Left renal pelvis (tissue), 4 donors: Measurements from ENCODE around the gene IRX3. TPM values are rescaled to one million over a fixed set of nuclear protein-coding genes. Genes with fewer than 3 reads are reported as not detected.

ENCODE experiments used
- DNase-seq, 4 donors: peaks; one replicate each; pipeline ENCODE4 v3.0.0-alpha.2; 2013; ENCODE audit warnings: low read depth in 4 of 4, low spot score in 3 of 4
- polyA plus RNA-seq, 4 donors: library from polyadenylated mRNA; unstranded; fragments of 120-200 nt; gene quantifications; one replicate each; pipeline ENCODE4 v1.2.1, GENCODE V29; 2013; ENCODE audit not compliant: insufficient read length in 4 of 4

The IRX3 gene
- polyA plus RNA-seq, 4 donors, result 8.5 to 36.8 (median 24.5) TPM

DNA sequence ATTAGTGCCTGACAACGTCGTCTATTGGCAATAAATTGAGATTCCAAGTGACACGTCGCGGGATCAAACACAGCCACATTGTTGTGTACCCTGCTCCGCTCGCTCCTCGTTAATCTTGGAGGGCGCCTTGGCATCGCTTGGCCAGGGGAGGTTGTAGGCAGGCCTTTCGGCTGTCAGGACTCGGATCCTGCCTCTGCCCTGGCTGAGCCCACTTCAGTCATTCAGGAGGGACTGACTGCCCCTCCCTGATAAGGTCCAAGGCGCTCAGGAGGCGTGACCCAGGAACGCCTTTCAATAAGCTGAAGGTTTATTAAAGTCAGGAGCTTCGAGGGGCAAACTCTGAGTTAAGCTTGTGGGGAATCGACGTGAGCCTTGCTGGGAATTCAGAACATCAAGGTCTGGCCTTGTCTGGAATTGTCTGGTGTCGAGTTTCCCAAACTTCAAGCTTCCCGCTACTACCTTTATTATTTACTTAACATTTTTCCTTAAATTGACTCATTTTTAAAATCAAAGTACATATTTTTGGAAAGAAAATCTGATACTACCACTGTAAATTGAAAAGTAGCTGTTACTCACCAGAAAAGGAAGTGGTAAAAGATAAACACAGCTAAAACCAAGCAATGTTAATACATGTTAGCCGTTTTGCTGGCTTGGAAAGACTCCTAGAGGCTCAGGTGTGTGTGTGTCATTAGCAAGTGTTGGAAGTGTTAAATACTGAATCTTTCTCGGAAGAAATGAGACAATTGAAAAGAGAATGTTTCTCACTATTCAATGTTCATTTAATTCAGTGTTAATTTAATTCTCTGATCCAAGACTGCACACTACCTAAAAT, 5.3 kb upstream of the IRX3 start:
- no peak for DNase-seq

DNA sequence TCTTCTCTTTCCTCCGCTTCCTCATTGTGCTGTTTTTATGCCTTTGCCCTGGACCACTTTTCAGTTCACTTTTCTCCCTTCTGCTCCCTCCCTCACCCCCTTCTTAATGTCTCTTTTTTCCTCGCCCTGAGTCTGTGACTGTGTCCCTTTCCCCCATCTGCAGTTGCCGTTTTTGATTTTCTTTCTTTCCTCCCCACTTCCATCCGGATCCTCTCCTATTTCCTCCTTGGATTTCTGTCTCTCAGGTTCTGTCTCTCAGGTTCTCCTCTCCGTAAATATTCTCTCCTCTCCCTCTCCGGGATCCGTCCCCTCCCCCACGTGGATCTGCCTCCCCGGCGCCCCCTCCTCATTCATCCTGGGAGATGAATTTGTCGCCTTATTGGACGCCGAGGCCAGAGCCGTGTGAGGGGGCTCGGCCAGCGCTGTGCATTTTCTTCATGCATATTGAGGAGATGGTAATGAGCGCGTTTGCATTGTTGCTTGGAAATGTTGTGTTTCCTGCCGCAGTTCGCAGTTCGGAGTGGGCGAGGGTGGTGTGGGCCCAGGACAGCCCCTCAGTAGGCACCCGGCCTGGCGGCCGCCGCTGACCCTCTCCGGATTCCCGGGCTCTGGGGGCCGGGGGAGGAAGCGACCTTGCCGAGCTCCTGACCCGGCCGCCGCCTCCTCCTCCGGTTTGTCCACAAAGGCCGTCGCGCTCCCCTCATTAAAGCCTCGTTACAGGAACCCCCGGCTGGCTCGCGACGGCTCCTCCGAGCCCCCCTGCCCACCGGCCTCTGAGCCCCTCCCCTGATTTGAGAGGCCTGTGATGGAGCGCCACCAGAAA, 4.5 kb upstream of the IRX3 start:
- no peak for DNase-seq

DNA sequence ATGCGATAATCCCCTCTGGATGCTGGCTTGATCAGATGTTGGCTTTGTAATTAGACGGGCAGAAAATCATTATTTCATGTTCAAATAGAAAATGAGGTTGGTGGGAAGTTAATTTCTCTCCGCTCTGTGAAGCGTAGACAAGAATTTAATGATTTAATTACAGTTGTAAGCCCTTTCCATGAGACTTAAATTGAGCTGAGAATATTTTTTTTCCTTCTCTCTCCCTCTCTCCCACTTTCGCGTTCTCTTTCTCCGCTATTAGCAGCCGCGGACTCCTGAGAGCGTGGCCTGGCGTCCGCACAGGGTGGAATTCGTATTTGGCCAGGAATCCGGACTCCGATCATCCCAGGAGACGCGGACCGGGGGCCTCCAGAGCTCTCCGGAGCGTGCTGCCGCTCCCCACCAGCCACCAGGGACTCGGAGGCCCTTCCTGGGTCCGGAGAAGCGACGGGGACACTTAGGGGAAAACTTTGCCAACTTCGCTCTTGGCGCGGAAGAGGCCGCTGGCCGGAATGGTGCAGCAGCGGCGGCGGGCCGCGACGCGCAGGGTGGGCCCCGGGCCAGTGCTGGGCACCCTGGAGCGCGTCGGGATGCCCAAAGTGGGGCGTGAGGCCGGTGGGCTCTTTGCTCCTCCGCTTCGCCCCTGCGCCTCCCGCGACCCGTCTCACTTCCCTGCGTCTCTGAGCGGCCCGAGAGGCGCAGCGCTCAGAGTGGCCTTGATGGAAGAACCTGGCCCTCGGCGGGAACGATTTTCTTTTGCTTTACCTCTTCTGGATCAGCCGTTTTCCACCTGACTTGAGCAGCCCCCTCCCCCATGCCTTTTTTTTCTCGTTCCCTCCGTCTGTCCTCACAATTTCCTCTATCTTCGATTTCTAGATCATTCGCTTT, 3.6 kb upstream of the IRX3 start:
- DNase-seq, result no peak

DNA sequence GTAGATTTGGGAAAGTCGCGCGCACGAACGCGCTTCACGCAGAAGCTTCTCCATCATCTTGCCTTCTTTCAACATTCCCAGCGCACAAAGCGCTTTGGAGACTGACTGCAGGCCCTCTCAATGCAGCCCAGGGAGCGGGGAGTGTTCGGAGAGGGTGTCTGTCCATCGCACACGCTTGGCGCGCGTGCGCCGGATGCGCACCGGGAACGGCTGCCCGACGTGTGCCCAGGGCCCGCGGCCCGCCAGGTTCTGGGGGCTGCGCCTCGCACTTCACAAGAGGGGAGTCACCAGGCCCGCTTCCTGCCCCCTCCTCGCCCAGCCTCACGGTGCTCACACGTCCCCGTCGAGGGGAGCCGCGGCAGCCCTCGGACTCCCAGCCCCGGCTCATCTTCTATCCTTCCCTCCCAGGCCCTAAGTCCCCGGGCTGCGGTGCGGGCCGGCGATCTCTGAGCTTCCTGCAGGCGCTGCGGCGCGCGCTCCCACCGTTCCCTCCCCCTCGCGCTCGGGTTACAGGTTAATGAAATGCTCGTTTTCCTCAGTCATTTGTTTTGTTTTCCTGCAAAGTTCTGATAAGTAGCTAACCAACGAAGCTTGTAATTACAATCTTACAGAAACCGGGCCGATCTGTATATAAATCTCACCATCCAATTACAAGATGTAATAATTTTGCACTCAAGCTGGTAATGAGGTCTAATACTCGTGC, 2.8 kb upstream of the IRX3 start:
- DNase-seq, result peak in 1 of 4 donors; percentile 68

DNA sequence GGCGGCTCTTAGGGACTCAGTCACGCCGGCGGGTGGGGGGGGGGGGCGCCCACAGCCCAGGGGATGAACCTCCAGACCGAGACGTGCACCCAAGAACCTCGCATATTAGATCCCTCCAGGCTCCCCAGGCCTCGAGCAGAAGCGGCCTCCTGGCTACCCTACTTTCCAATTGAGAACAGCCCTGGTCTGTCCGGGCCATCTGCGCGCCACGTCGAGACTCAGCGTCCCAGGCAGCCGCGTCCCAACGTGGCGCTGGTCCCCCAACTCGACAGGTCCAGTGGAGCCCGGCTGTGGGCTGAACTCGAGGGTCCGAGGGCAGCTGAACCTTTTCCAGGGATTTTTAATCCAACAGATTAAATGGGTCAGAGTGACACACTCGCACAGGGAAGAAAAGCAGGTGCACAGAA, 2.3 kb upstream of the IRX3 start:
- DNase-seq, result no peak

DNA sequence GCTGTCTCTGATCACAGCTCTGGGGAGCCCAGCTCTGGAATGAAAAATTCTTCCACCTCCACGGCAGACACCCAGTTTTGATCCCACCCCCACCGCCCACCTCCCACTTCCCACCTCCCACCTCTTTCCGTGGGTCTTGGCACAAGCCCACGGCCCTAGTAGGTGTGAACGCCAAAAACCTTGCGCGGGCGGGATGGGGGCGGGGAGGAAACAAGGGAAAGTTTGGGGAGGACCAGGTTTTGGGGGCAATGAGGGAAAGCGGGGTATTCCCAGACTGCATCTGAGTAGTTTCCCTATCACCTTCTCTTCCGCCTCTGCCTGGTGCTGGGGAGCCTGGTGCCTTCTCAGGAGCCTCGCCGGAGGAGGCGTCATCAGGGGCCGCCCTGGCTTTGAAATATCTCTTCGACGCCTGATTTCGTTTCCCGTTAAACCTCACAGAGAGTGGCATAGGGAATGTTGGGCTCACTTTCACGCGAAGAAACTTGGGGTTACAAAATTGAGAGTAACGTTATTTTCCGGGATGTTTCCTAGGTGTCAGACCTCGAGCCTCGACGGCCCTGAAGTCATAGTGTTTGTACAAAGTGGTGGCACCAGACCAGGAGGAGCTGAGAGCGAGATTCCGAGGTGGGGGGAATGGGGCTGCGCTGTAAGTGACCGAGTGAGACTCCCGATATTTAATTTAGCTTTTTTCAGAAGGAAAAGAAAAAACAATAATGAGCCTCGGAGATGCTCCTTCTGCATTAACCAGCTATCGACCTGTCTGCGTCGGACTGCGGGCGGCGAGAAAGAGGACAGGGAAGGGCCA, 1.6 kb upstream of the IRX3 start:
- no peak for DNase-seq

DNA sequence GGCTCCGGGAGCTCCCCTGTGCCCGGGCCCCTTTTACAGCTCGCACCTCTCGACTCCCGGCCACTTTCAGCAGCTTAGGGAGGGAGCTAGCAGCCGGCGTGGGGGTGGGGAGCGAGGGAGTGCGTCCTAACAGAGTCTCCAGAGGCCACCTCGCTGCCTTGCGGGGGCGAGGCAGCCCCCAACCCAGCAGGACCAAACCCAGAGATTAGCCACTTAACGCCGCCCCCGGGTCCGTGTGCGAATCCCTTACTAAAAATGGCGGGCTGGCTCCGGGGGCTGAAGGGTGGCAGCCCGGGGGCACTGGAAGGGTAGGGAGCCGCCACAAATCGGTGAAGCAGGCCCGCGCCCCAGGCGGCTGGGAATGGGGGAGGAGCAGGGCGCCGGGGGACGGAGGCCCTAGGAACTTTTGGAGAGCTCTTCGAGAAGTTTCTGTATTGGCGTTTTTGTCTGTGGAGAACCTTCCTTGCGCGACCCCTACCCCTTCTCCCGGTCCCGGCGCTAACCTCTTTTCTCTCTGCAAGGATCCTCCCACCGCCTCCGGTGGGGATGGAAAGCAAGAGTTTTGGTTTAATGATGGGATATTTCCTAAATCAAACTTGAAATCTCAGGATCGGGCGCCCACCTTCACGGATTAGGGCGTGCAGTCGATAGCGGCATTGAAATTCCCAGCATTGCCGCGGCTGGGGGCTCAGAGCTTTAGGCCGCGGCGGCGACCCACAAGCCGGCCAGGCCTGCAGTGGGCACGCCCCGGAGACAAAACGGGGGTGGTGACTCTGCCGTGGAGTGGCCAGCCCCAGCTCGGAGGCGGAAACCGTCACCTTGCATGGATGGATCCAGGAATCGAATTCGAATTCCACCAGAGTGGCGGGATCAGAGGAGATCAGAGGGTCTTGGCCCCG, 793 bp upstream of the IRX3 start:
- no peak for DNase-seq

DNA sequence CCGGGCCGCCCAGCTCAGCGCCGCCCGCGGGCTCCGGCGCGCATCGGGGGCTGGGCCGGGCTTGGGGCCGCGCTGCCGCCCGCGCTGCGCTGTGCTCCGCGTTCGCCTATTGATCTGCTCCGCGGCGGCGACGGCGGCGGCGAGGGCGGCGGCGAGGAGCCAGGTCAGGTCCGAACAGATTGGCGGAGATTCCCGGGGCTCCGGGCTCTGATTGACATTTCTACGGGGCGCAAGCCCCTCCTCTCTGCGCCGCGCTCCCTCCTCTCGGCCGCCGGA, 559 bp downstream of the IRX3 start:
- no peak for DNase-seq

DNA sequence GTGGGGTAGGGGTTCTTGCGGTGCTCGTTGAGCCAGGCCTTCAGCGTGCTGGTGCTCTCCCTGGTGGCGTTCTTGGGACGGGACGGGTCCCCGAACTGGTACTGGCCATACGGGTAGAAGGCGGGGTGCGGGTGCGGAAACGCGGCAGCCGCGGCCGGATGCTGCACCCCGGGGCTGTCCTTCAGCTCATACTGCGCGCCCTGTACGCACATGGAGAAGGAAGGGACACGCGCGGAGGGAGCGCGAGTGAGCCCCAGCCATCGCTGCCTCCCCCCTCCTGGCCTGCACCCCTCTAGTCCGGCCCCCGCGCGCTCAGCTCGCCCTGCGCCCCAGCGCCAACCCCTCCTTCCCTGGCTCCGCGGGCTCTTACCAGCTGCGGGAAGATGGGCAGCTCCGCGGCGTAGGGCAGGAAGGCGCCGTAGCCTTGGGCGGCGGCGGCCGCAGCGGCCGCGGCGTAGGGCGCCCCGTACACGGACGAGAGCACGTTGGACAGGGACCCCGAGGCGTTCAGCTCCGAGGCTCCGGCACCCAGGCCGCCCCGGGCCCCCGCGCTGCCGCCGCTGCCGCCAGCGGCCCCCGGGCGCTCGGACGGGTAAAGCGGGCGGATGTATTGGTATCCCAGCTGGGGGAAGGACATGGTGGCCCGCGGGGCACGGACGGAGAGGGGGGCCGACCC, 1.0 kb downstream of the IRX3 start:
- DNase-seq, result no peak

DNA sequence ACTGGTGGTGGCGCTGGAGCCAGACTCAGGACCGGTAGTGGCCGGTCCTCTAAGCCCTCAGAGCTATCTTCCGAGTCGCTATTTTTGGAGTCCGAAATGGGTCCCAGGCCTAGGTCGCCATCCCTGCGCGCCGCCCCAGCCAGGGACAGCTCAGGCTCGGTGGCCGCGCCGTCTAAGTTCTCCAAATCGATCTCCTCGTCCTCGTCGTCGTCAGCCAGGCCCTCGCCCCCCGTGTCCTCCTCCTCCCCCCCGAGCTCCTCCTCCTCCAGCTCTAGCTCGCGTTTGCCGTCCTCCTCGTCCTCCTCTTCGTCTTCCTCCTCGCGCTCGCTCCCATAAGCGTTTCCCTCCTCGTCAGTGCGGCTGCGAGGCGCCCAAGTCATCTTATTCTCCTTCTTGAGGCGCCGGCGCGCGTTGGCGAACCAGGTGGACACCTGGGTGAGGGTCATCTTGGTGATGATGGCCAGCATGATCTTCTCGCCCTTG, 1.6 kb downstream of the IRX3 start:
- DNase-seq, result no peak

DNA sequence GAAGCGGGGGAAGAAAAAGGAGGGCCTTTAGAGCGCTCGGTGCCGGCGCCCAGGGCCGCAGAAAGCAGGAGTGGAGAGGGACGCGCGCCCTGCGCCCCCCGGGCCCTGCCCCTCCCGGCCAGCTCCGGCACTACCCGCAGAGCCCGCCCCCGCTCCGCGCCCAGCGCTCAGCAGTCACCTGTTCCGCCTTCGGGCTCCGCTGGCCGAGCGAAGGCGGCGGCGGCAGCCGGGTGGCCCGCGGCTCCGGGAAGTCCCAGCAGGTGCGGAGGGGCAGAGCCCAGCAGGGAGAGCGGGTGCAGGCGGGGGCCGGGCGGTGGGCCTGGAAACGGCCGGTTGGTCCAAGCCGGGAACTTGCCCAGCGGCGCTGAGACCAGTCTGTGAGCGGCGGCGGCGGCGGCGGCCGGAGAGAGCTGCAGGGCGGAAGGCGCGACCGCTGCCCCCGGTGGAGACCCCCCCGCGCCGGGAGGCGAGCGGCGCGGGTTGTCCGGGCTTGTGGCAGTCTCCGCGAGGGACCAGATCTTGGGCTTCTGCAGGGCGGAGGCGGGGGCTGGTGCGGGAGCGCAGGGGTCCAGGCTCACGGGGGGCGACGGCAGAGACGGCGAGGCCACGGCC, 2.2 kb downstream of the IRX3 start:
- no peak for DNase-seq

DNA sequence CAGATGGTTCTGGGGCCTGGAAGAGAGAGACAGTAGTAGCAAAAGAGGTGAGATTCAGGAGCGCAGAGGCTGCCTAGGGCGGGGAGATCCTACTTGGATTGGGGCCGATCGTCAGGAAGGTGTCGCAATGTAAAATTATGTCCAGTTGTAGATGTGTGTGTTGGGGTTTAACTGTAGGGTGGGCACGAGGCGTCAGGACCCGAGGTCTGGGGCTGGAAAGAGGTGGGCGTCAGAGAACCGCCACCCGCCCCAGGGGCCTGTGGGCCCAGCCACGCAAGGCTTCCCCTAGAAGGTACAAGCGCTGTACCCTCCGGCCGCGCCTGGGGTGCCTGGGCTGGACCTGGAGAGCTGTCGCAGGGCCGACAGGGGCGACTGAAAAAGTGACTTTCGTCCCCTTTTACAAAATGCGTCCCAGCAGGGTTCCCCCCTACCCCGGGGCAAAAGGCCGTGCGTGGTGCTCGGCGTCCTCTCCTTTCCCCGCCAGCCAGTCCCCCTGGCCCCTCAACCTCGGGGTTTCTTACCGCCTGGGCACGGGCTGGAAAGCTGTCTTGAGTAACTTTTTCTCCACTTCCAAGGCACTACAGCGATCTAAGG, 2.8 kb downstream of the IRX3 start:
- no peak for DNase-seq

DNA sequence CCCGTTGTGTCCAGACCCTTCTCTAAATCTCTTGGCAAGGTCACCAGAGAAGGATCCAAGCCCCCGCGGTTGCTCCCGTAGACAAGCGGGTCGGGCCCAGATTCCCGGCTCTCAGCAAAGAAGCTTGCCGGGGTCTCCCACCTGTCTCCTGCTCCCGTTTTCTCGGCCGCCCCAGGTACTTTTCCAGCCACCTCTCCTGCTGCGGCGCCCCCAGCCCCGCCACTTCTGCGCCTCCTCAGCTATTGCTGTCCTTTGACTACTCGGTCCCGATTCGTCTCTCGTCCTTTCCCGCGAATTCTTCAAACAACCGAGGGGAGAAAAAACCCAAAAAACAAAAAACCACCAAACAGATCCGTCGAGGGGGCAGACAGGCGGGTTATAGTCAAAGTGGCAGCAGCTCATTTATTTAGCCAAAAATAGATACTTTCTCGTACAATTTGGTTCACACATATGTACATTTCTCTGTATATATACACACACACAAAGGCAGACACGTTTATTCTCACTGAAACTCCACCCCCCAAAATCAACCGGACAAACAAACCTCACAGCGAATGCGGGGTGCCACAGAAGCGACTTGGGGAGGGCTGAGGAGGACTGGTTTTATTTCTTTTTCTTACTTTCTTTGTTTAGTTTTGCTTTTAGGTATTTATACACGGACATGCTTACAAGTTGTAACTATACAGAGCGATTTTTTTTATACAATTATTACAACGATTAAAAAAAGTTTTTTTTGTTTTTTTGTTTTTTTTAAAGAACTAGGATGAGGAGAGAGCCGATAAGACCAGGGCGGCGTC, 3.5 kb downstream of the IRX3 start:
- DNase-seq, result no peak

DNA sequence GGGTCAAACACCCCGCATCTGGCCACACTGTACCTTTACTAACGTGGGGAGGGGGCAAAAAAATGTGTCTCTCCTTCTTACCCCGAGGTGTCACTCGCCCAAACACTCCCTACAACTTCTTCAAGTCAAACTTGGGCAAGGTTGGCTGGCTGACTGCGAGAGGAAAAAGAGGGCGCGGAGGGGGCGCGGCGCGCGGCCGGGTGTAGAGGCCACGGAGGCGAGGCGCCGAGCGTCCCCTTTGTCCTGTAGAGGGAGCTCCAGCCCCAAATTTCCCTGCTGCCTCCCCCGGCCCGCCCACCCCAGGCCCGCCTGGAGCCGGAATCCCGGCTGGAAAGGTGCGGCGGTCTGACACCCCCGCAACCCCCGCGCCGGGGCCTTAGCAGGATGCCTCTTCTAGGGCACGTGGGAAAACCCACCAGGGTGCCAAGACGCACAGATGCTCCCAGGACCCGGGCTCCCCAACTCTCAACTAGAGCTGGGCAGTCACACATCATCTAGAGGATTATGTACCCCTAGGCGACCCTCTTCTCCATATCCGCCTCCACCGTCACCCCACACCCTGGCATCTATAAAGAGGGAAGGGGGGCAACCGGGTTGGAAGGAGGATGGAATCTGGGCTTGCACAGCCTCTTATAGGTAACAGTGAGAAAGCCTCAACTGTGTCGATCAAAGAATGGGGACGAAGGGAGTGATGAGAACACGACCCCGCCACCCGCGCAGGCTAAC, 4.2 kb downstream of the IRX3 start:
- peak in 1 of 4 donors; percentile 52 for DNase-seq

DNA sequence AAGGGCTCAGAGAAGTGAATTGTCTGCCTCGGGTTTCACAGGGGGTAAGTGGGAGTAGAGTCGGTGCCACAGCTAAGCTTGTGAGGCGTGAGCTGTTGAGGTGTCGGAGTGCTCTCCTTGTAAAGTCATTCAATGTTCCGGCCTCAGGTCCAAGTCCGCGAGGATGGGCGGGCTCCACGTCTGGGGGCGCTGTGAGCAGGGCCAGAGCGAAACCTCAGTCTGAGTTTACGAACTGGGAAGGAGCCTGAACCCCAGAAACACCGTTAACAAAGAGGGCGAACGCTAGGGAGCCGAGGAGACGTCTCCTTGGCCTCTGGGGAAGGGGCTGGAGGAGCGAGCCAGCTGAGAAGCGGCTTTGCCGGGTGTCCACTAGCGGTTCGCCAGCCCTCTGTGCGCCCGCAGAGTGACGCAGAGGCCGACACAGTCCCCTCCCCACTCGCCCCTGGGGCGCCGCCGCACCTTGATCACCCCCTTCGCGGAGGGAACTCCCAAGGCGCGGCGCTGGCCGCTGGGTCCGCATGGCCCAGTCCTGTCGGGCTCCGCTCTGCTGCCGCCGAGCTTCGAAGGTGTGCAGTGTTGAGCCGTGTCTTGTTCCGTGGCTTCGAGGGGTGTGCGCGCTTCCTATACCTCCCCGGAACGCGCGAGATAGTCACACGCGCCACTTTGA, 4.9 kb downstream of the IRX3 start:
- no peak for DNase-seq
